Activated CD4-positive, alpha-beta T cell treated with anti-CD3 and anti-CD28 coated beads, Interleukin-10, Interleukin-2, amounts not matched to agents 100 ng/mL and 50 ng/mL, durations not matched to agents 16 hours and 8 hours (primary cell): ENCODE measurements around the gene RAB20.
"Not testable (repeated sequence)": the region's sequence is repeated elsewhere in the genome, so short reads cannot be mapped to it uniquely, and the experiment has no call there.

ENCODE experiments used
- DNase-seq: peaks from one replicate; pipeline ENCODE4 v3.0.0-alpha.2; 2020

The RAB20 gene, protein sequence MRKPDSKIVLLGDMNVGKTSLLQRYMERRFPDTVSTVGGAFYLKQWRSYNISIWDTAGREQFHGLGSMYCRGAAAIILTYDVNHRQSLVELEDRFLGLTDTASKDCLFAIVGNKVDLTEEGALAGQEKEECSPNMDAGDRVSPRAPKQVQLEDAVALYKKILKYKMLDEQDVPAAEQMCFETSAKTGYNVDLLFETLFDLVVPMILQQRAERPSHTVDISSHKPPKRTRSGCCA

DNA sequence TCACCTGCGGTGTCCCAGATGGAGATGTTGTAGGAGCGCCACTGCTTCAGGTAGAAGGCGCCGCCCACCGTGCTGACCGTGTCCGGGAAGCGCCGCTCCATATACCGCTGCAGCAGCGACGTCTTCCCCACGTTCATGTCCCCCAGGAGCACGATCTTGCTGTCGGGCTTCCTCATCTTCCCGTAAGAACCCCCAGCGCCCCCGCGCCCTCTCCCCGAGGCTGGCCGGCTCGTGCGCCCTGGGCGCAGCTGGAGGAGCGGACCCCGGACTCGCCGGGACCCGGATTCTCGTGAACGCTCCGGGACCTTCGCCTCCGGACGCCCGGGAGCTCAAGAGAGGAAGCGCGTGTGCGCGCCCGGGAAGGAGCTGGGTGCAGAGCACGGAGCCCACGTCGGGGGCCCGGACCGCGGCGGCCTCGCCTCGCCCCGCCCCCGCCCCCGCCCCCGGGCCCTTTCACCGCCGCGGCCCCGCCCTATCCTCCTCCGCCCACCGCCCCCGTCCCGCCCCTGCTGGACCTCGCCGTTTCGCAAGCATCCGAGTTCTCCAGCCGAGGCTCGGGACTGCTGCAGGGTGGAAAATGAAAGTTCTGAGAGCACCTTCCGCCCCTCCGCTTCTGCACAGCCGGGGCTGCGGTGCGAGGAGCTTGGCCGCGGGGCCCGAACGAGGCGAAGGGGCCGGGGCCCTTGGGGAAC, at the start of gene RAB20:
RAB20 (minus strand) TSS at position 379 of the 692 bp plus-strand sequence; CDS start at position 176, 203 bp downstream.
- DNase-seq, result peak; percentile 76

DNA sequence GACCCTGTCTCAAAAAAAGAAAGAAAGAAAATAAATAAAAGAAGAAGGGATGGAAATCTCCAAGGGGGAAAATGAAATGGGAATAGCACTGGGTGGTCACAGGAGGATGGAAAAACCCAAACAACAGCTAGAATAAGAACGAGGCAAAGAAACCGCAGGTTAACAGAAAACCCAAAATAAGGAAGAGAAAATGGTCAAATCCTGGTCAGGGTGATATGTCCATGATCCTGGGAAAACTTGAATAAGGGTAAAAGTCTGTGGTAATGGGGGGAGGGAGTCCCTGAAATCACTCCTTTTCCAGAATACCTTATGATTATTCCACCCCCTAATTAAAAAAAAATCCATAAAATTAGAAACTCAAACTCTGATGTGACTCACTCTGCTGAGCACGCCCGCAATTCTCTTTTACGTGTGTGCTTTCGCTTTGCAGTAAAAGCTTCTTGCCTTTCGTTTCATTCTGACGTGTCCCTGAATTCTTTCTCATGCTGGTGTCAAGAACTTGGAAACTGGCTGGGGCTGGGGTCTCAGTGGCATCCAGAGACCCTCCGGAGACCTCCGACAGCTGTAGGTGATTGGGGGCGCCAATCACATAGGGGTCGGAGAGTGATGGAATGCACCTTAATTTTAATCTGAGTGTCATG, 49.6 kb upstream of the RAB20 start:
- DNase-seq, result peak; percentile 69

DNA sequence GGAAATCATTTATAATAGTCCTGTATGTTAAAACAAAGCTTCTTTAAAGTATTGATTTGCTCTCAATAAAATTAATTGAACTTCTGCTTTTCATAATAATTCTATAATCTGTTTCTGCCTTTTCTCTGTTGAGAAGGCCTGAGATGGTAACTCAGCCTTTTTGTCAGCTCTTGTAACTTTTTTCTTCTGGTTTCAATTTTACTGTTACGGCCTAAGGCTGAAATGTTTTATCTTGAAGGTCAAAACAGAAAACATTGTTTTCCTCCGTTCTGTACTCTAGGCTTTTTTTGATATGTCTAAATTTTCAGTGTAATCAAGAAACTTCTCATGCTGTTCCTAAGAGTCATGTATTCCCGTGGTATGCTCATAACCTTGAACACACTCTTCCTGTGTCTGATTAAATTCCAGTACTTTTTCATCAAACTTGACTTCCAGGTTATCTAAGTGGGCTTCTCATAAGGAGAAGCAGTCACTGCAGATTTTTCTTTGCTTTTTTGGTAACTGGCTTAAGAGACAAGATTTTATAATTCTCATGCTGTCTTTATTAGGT, 46.2 kb upstream of the RAB20 start:
- DNase-seq, result no peak

DNA sequence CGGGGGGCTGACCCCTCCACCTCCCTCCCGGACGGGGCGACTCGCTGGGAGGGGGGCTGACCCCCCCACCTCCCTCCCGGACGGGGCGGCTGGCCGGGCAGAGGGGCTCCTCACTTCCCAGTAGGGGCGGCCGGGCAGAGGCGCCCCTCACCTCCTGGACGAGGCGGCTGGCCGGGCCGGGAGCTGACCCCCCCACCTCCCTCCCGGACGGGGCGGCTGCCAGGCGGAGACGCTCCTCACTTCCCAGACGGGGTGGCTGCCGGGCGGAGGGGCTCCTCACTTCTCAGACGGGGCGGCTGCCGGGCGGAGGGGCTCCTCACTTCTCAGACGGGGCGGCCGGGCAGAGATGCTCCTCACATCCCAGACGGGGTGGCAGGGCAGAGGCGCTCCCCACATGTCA, 44.8 kb upstream of the RAB20 start:
- not testable (repeated sequence) for DNase-seq

DNA sequence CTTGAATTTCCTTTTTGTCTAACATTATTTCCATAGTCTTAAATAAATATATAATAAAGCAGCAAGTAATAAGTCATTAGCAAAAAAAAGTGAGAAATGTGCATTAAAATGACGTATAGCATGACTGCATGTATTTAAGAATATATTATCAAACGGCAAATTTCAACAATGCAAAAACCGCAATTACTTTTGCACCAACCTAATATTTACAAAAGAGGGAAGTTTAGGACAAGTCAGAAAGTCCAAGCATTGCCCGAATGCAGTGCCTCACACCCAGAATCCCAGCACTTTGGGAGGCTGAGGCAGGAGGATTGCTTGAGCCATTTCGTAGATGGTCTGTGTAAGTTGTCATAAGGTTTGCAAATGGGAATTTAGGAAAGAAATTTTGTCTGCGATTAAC, 43.6 kb upstream of the RAB20 start:
- DNase-seq, result no peak

DNA sequence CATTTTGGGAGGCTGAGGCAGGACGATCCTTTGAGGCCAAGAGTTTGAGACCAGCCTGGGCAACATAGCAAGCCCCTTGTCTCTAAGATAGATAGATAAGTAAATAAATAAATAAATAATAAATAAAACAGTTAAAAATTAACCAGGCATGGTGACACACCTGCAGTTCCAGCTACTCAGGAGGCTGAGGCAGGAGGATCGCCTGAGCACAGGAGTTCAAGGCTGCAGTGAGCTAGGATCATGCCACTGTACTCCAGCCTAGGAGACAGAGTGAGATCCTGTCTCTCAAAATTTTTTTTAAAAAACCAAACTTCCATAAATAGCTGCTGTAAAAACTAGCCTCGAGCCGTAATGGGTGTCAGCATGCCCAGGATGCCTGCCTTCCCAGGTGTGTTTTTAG, 39.5 kb upstream of the RAB20 start:
- DNase-seq, result no peak

DNA sequence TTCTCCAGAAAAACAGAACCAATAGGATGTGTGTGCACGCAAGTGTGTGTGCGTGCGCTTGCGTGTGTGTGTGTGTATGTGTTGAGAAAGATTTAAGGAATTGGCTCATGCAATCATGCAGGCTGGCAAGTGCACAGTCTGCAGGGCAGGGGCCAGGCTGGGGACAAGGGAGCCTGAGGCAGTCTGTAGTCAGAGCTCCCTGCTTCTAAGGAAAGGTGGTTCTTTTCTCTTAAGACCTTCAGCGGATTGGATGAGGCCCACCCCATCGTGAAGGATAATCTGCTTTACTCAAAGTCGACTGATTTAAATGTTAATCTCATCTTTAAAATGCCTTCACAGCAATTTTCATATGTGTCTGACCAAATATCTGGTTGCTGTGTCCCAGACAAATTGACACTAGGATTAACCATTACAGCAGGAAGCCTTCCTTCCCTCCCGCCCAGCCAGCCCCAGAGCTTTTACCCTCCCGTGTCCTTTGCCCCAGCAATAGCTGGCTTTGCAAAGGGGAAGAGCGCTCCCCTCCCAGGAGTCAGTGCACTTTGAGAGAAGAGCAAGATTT, 38.8 kb upstream of the RAB20 start:
- DNase-seq, result no peak

DNA sequence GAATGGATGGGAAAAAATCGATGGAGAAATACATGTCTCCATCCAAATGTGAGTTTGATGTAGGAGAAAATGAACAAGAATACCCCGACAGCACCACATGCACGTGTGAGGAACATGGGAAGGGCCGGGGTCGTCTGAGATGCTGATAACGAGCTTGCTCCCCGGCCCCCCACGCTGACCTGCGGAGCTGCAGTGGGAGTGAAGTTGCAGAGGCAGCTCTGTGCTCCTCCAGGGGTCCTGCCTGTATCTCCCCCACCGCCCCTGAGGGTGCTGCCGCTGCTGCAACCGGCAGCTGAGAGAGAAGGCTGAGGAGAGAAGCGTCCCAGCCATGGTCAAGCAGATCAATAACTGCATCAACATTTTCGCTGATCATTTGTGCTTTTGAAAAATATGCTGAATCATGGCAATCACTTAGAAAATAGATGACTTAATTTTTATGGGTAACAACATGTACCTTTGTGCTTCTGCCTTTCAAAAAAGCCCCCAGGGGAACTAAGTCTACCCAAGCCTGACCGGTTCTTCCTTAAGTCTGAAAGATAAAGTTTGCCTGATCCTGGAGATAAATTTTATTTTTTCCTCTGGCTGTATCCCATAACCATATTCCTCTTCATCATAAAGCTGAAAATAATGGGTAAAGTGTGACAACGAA, 35.6 kb upstream of the RAB20 start:
- DNase-seq, result no peak

DNA sequence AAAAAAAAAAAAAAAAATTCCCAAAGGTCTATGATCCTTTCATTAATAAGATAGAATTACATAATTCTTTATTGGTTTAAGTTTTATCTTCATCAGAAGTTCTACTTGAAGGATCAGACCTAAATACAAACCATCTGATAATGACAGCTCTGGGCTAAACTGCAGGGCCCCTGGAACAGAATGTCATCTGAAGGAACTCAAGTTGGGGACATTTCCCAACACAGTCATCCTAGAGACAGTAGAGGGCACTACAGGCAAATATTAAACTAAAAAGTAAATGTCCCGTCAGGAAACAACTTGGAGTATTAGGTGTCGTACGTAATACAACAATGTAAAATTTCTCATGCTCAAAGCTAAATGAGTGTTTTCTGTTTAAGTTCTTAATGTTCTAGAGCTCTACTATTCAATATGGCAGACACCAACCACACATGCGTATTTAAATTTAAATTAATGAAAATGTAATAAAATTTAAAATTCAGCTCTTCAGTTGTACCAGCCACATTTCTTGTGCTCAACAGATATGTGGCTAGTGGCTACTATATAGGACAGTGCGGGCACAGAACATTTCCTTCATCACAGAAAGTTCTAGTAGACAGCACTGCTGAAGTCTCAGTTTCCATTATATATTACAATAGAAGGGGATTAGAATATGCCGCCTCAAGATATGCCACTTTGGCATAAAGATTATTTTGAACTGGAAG, 32.1 kb upstream of the RAB20 start:
- DNase-seq, result peak; percentile 54

DNA sequence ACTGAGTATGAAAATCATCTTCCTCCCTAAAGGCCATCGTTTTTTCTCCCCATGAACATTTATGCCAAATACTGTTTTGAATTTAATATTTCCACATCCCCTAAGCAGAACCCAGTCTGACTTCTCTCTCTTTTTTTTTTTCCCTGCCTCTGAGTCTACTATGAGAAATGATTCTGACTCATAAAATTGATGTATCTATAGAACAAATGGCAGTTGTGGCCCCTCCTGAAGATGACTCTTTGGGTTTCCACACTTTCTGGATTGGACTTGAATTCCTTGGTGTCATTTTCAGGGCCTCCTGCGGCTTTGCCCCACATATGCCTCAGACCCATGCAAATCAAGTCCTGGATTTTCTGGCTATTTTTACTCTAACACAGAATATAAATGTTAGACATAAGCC, 31.1 kb upstream of the RAB20 start:
- no peak for DNase-seq

DNA sequence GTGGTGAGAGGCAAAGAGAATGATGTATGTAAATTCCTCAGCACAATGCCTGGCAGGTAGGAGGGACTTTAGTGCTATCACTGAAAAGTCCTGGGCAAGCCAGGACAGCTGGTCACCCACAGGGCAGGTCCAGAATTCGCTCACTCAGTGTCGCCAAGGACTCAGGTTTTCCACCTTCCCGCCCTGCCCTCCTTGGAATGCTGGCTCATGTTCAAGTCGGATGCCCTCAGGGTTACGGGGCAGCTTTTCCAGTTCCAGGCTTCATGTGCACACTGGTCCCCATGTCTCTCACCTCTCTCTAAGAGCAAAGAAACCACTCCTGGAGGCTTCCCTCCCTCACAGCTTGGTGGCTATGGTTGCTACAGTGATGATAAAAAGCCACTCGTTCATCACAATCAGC, 29.1 kb upstream of the RAB20 start:
- no peak for DNase-seq

DNA sequence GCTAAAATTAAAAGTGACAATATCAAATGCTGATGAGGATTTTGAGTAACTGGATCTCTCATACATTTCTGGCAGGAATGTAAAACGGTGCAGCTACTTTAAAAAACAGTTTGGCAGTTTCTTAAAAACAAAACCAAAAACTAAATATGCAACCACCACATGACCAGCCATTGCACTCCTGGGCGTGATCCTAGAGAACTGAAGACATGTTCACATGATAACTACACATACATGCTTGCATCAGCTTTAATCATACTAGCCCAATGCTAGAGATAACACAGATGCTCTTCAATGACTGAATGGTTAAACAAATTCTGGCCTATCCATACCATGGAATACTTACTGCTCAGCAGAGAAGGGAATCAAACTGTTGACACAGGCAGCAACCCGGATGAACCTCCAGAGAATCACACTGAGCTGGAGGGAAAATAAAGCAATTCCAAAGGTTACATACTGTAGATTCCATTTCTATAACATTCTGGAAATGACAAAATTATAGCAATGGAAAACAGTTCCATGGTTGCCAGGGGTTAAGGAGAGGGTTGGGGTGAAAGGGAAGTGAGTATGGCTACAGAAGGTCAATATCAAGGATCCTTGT, 28.4 kb upstream of the RAB20 start:
- no peak for DNase-seq

DNA sequence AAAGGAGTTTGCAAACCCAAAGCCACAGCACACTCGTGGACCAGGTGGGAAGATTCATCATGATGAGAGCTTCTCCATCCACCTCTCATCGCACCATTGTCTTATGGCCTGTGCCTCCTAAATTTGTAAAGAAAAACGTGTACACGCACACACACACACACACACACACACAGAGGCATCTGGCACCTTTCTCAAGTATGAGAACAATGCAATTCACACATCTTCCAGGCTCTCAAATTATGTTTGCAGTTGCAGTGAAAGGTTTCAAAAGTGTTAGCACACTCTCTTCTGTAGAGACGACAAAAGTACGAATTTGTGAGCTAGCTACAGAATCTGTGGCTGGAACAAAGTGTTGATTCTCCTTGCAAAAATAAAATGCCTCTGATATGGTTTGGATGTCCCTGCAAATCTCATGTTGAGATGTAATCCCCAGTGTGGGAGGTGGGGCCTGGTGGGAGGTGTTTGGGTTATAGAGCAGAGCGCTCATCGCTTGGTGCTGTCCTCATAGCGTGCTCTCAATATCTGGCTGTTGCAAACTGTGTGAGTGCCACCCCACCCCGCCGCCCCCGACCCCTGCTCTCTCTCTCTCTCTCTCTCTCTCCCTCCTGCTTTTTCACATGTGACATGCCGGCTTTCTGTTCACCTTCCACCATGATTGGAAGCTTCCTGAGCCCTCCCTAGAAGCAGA, 21.8 kb upstream of the RAB20 start:
- no peak for DNase-seq

DNA sequence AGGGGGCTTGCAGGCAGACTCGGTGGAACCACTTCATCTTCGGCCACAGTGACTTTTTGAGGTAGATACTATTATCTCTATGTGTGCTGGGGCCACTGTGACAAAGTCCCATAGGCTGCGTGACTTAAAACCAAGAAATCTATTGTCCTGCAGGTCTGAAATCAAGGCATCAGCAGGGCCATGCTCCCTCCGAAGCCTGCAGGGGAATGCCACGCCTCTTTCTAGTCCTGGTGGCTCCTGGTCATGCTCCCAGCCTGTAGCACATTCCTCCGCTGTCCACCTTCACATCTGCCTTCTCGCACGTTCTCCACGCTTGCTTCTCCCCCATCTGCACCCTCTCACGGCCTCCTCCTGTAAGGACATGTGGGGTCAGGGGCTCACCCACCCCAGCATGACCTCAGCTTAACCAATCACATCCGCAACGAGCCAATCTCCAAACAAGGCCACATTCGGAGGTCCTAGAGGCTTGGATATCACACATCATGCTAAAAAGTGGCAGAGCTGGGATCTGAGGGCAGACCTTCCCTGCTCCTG, 21.0 kb upstream of the RAB20 start:
- DNase-seq, result no peak

DNA sequence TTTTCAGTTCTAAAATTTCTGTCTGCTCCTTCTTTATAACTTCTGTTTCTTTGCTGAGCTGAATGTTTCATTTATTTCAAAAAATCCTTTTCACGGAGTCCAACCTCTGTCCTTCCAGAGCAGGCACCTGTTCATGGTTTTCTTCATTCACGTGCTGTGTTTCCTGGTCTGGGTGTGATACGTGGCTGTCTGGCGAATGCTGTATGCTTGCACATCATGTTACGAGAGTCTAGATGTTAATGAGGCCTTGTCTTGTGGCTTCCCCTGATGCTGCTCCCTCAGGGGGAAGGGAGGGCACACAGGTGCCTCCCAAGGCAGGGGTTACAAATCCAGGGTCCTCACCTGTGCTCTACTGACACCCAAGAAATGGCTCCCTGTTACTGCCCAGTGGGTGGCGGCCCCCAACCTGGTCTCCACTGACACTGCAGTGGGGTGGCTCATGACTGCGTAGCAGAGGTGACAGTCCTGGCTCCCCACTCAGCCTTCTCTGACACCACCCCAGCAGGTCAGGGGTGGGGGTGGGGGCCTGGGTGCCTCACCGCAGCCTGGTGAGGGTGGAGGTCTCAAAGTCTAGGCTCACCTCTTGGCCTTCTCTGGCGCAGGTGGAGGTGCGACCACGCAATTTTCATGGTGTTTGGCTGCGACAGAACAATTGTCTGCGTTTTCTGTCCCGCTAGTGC, 20.1 kb upstream of the RAB20 start:
- no peak for DNase-seq

DNA sequence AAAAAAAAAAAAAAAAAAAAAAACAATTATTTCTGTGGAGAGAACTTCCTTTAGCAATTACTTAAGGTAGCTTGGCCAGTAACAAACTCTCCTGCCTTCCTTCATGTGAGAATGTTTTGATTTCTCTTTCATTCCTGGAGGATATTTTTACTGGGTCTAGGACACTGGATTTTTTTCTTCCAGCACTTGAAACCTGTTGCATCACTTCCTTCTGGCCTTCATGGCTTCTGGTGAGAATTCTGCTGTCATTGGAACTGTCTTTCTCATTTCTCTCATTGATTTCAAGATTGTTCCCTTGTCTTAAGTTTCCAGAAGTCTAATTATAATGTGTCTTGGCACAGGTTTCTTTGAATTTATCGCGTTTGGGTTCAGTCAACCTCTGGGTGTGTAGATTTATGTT, 19.3 kb upstream of the RAB20 start:
- no peak for DNase-seq

DNA sequence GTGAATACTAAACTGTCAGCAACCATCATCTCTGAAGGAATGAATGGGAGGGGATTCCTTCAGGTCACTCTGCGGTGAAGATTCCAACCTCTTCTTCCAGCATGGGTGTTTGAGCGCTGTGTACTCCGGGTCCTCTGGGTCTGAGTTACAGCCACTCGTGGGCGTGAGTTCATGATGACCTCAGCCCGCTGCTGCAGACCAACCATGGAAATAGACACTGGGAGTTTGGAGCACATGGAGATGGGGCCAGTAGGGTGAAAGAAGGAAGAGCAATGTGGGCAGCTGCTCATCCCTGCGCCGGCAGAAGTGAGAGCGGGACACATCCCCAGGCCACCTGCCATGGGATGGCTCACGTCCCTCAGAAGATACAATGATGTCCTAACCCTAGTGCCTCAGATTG, 16.8 kb upstream of the RAB20 start:
- no peak for DNase-seq

DNA sequence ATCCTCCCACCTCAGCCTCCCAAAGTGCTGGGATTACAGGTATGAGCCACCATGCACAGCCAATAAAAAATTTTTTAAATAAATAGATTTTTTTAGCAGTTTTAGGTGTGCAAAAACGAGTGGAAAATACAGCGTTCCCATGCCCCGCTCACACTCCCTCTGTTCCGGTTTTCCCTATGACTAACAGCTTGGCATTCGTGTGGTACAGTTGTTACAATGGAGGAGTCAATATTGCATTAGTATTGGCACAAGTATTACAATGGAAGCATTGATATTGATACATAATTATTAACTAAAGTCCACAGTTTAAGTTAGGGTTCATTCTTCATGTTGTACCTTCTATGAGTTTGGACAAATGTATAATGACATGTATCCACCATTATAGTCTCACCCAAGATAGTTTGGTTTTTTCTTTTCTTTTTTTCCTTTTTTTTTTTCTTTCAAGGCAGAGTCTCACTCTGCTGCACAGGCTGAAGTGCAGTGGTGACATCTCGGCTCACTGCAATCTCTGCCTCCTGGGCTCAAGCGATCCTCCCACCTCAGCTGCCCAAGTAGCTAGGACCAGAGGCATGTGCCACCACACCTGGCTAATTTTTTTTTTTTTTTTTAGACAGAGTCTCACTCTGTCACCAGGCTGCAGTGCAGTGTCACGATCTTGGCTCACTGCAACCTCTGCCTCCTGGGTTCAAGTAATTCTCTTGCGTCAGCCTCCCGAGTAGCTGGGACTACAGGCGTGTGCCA, 15.4 kb upstream of the RAB20 start:
- DNase-seq, result no peak

DNA sequence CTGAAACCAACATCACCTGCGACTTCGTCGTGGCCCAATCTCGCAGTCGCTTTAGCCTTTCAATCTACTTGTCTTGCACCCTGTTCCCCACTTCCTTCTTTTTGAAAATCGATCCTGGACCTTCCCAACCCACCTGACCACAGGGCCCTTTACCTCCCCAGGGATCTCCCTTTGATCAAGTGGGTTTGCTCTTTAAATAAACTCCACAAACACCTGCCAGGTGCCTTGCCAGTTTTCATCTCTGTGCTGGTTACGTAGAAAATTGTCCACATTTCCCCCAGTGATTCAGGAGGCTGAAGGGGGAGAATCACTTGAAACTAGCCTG, 14.5 kb upstream of the RAB20 start:
- DNase-seq, result no peak
